ENCODE results near the gene CDH4.

CDH4 gene

DNA sequence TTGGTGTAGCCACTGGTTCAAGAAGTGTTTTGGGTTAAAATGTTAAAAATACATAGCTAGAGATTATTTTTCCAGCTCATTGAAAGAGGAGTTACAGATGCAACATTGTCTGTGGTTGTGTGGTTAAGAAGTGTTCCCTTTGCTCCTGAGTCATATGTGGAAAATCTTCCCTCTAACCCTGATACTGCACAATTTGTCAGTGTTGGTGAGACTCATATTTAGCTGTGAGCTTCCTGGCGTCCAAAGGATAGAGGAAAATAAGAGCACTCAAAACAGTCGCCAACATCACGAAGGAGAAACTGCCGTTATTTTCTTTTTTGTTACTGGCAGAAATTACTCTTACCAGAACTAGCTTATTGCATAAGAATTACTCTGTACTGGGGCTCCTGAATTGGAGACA is 250.4 kb downstream of the CDH4 start:
- DNase-seq = no peak

DNA sequence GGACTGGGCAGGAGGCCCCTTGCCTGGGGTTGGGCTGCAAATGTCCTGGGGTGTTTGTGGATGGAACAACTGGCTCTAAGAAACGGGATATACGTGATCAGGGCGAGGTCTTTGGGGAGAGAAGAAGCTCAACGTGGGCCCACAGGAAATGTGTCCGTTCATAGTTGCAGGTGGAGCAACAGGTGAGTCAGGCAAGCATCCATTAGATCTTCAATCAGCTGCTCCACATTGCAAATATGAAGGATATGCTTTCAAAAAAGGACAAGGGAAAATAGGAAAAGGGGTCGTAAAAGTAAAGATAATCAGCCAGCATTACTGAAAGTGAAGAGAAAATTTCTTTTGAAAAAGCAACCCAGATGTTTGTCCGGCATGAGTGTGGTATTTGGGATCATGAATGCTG is 251.0 kb downstream of the CDH4 start:
- no peak for DNase-seq

DNA sequence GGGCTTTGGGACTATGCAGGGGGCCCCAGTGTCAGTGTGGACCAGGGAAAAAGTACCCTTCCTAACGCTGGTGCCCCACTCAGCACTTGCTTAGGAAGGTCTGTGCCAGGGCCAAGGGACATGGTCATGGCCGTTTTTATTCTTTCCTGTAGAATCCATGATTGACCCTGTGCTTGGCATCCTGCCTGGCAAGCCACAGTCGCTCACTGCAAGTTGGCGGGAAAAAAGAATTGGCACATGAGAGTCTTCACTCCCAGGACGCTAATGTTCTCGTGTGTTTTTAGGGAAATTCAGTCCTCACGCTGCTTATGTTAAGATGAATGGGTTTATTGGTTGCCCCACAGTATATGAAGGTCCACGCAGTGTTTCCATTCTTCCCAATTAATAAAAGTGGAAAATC is 253.4 kb downstream of the CDH4 start:
- no peak for DNase-seq

DNA sequence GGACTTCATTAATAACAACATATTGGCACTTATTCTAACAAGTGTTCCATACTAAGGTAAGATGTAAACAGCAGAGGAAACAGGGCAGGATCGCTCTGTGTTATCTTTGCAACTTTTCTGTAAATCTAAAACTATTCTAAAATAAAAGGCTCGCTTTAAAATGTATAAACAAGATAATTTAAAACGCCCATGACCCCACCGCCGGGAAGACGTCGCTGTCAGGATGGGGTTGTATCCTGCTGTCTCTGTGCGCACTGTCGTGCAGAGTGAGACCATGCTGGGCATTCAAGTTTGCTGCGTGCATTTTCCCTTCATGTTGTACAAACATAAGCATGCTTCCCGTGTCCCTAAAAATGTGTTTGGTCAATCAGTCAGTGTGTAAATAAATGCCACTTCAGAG is 255.7 kb downstream of the CDH4 start:
- no peak for DNase-seq

DNA sequence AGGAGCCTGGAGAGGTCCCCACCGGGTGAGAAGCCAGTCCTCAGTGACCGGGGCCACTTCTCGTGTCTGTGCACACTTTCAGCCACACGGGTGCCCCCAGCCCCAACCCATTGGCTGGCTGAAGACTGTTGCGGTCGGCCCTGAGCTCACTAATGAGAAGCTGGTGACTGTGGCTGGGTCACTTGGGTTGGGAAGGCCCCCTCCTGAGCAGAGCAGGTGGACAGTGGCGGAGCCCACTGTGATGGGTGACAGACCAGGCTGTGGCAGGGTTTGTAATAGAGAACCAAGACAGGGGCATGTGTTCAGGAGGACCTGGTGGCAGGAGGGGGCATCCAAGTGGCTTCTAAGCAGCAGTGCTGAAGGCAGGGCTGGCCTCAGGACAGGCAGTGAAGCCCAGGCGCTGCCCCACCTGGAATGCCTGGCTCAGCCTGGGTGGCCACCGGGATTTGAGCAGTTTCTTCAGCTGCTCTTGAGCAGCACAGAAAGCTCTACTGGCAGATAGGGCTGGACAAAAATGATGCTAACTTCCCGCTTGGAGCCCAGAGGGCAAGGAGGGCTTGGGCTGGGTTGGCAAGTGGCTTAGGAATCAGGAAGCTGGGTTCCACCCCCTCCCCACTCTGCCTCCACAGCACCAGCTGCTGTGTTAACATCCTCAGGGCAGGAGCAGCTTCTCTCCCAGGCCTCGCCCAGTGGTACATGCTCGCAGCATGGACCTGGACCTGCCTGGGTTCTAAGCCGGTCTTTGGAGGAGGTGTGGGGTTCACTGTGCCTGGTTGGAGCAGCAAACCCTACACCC is 256.4 kb downstream of the CDH4 start:
- no peak for DNase-seq

DNA sequence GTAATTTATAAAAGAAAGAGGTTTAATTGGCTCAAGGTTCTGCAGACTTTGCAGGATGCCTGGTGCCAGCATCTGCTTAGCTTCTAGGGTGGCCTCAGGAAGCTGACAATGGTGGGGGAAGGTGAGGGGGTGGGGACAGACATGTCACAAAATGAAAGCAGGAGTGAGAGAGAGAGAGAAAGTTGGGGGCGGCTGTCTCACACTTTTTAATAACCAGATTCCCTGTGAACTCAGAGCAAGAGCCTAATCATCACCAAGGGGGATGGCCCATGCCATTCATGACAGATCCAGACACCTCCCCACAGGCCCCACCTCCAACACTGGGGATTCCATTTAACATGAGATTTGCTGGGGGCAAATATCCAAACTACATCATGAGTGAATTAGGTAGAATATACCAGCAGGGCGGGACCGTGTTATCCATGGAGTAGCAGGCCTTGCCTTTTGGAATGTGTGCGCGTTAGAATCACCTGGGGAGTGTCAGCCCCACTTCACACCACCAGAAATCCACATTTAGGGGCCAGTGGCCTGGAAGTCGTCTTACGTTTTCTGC is 258.8 kb downstream of the CDH4 start:
- no peak for DNase-seq

DNA sequence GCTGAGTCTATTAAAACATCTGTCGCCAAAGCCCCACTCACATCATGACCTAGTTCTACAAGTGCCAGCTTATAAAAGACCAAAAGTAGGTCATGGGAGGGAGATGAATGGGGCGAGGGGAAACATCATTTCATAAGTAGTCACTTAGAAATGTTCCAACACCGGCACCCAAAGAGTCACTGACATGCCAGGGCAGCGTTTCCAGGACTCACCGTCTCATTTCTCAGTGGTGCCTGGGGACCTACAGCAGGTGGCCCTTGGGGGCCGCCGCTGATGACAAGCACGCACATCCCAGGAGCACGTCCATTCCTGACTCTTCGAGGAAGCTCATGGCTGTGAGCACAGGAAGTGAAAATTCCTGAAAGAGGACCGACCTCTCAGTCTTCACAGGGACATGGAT is 260.4 kb downstream of the CDH4 start:
- no peak for DNase-seq

DNA sequence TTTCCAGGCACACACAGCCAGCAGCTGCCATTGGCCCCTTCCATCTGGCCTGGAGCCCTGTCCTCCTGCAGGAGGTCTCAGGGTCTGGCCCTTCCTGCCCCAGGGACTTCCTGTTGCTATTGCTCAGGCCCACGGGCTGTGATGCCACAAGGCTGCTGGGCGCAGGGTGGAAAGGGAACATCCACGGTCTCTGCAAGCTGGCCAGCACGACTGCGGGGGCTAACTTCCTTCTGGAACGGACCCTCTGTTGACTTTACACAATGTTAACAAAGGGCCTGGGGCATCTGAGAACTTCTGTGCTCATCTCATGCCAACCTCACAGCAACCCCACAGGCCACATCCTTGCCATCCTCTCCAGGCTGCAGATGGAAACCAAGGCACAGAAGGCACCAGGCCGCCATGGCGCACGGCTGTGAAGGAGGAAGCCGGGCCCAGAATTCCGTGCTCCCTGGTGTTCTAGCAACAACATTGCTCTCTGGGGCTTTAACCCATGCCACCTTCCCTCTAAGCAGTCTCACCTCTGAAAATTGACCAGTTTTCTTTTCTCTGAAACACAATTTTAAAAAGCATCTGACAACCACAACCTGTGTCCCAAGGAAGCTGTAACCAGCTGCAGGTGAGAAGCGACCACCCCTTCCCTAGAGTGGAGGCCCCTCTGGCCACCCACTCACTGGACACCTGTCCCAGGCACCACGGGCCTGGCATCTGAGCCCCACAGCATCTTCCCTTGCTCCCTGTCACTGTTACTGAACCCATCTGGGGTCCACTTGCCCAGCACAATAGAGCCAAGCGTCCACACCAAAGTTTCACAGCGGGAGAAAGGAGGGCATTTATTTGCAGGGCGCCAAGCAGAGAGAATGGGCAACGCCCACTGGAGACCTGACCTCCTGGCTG is 261.3 kb downstream of the CDH4 start:
- DNase-seq = no peak

DNA sequence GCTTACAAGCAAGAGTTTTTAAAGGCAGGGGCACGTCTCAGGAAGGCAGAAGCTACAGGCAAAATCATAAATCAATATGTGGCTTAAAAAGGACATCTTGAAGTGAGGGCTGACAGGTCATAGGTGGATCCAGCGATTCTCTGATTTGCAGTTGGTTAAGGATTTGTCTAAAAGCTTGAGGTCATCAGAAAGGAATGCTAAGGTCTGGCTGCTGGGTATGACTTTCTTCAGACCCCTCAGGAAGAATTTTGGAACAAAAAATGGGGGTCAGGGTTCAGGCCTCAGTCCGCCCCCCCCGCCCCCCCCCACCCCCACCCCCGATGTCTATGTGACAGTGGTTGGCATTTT is 261.9 kb downstream of the CDH4 start:
- DNase-seq = no peak

DNA sequence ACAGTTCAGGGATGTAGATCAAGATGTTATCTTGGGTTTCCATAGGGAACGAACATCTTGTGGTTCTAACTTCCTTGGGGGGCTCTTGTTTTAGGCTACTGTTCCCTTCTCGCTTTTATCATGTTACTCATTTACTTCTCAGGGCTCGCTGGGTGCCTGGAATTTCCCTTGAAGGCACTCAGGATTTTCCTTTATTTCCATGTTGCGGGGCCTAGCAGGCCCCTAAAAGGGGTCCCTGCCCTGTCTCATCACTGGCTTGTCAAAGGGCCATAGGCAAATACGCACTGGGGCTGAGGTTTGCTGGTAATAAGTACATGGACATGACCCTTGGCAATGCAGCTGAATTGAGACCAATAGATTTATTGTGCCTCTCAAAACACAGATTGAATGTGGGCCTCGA is 262.3 kb downstream of the CDH4 start:
- no peak for DNase-seq

DNA sequence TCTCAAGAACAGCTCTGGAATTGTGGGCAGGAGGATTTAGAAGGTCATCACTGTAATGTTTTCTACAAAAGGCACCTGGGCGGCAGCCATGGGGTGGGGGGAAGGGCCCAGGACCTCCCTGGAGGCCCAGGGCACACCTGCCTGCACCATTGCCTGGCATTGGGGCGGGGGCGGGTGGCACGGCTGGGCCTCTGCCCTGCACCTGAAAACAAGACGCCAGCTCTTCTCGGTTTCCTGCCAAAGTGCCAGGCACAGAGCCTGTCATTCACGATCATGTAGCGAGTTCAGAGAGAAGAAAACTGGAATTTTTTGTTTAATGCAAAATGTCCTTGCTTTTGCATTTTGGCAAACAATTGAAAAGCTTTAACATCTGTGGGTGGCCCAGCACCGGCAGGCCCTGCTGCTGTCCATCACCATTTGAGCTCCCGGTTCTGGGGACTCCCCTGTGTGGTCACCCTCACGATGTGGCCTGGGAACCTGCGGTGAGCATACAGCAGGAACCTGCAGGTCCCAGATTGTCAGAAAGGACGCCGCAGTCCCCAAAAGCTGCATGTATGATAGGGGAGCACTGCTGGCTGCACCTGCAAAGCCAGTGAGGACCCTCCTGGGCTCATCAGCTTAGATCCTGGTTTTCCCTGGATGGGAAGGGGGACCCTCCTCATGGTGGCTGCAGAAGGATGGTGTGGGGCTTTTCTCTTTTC is 262.9 kb downstream of the CDH4 start:
- DNase-seq = no peak

DNA sequence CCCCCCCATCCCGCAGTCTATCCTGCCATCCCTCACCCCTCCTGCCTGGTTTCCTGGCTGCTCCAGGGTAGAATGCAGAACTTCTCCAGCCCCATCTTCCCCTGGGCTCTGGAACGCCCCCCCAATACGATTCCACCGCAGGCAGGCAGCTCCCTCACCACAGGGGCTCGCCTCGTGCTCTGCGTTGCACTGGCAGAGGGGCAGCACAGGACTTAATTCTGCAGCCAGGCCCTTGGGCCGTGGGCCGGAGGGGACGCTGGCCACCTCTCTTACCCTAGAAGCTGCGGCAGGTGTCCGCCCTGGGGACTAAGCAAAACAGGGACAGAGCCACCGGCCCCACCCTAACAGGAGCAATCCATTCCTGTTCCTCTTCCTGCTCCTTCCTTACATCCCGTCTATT is 263.9 kb downstream of the CDH4 start:
- DNase-seq = no peak

DNA sequence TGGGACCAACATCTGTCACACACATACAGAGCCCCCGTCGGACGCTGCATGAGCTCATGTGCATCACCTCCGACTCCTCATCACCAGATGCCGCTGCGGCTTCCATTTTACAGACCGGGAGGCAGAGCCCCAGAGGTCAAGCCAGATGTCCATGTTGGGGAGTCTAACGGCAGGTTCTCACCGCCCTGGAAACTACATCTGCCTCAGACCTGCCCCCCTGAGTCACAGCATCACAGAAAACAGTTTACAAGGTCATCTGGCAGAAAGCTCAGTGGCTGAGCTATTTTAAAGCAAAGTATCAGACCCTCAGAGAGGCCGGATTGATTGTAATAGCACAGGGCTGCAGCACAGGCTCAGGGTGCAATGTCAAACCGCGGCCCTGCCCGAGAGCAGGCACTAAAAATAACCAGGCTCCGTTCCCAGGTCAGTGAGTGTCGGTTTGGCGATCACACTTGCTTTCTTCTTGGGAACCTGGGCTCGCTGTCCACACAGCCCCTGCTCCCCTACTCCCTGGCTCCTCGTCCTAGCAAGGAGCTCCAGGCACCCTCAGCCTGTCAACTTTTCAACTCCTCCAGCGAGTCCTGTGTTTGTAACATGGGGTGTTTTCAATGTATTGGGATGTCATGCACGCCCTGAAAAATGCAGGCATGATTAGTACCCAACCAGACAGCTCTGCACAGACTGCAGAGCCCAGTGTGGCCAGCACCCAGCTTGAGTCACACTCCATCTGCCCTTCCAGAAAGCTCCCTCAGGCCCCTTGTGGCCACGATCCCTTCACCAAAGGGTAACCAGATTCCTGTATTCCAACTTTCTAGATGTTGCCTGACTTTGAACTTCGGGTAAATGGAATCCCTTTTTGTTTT is 264.5 kb downstream of the CDH4 start:
- DNase-seq = no peak

DNA sequence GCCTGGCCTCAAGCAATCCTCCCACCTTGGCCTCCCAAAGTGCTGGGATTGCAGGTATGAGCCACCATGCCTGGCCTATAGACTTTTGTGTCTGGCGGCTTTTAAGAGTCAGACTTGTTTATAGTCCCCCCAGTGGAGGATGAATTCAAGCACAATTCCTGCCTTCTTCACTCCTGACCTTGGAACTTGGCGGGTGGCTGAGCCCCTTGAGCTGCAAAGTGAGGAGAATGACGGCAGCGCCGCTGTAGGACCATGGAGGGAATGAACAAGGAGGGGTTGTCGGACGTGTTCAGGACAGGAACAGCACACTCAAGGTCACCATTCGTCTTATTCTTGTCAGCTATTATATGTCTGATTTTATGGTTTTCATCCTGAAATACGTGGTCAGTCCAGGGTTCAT is 265.4 kb downstream of the CDH4 start:
- no peak for DNase-seq

DNA sequence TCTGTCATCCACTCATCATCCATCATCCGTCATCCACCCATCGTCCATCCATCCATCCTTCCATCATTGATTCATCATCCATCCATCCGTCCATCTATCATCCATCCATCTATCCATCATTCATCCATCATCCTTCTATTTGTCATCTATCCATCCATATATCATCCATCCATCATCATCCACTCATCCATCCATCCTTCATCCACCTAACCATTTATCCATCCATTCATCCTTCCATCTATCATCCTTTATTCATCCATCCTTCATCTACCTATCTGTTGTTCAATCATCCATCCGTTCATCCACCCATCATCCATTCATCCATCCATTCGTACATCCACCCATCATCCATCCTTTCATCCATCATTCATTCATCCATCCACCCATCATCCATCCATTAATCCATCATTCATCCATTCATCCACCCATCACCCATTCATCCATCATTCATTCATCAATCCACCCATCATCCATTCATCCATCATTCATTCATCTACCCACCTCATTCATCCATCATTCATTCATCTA is 266.4 kb downstream of the CDH4 start:
- DNase-seq = no peak

DNA sequence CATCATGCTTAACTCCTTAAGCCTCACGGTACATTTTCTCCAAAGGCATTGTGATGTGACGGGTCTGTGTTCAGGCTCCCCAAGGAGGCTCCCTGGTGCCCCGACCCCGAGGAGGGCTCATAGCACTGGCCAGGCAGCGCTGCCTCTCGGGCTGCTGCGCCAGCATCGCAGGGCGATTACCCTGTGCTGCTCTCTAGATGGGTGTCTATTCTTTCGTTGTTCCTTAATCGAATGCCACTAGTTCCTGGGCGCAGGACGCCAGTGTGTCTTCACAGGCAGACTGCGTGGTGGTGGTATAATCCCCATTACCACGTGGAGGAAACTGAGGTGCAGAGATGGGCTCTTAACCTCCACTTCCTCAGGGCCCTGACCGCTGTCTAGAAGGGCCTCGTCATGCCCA is 267.4 kb downstream of the CDH4 start:
- no peak for DNase-seq

DNA sequence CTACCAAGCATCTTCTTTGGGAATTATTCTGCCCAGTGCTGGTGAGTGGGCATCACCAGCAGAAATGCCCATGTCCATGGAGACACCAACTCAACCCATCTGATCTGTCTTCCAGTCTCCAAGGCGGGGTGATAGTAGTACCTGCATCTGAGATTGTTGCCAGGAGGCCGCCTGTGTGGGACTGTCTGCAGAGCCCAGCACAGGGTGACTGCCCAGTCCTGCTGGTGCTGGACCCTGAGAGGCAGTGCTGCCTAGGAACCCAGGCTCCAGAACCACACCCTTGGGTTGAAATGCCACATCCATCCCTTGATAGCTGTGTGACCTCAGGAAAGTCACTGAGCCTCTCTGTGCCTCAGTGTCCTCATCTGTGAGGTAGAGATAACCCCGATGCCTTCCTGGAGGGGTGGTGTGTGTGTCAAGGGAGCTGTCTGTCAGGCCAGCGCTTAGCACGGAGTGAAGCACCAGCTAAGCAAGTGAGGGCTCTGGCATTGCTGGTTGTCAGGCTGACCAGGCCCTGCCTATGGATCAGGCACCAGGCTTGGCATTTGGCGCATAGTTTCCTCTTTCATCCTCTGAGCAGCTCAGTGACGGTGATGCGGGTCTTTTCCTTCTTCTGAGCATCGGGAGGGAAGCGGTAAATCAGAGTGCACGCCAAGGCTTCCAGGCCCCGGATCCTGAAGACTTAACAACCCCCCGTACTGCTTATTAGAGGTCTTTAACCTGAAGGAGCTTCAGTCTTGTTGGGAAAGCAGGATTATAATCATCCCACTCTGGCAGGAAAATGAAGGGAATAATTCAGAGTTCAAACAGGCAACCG is 268.2 kb downstream of the CDH4 start:
- DNase-seq = no peak

DNA sequence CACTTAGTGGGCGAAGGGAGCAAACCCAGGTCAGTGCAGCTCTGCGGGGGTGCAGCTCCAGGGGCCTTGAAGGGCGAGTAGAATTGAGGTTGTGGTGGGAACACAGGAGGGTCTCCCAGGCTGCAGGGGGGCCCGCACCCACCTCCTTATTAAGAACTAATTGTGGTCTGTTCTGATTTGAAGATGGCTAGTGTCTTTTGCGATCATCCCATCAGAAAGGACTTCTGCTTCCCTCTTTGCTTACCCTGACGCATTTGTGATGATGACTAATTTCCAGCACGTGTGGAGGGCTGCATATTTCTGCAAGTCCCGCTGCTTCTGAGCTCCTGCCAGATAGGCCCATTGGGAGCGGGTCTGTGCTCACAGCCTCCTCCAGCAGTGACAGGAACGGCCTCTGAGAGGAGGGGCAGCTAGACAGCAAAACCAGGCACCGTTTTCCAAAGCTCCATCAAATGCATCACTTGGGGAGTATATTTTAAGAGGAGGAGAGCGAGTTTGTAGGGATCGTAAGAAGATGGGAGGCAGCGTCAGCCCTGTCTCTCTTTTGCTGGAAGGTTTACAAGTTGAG is 268.9 kb downstream of the CDH4 start:
- no peak for DNase-seq

DNA sequence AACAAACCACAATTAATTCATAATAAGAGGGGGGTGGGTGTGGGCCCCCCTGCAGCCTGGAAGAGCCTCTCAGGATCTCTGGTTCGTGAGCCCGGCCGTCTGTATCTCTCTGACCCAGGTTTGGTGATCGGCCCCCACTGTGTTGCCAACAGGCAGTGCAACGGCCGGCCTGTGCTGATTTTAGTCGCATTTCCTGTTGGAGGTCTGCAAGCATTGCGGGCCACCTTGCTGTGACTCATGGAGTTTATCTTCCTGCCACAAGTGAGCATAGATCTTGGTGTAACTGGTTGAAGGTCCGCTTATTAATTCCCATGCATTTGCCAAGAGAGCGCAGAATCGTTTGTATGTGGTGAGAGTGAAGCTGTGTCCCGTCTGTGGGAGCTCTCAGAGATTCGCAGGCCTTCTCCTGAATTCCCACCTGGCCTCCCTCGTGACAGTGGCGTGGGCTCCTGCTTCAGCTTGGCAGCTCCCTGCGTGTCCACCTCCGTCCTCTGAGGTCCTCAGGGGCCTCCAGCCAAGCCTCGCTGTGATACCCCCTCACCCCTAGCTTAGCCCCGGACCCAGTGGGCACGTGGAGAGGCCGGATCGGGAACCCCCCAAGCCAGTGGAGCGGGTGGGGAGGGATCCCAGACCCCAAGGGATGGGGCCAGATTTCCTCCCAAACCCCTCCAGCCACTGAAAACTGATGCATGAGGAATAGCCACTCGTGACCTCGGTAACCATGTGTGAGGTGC is 269.8 kb downstream of the CDH4 start:
- DNase-seq = no peak

DNA sequence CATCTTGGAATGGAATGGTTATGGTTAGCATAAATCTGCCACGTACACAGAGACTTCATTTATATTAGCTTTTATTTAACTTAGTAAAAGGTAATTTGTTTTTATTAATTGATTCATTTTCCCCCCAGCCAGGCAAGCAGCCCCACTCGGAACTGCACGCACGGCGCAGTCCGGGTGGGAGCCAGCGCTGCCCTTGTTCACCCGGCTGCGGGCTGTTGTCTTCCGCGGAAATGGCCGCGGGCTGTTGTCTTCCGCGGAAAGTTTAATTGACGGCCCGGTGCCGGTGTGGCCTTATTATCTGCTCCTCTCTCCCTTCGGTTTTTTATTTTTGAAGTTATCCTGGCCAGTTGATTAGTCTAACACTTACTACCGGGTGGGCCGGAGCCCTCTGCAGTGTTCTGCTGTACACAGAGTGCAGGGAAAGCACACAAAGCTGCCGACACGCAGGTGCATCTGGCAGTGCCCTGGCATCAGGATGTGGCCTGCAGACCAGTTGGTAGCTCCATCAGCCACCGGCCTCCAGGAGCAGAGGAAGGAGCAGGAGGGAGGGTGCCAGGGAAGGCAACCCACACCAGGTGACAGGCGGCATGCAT is 270.5 kb downstream of the CDH4 start:
- DNase-seq = no peak

Measured in stimulated activated CD4-positive, alpha-beta T cell treated with anti-CD3 and anti-CD28 coated beads, Interleukin-4, amount 100 ng/mL, for 24 hours (primary cell).